HG03103 (cell line): Measurements from ENCODE around the gene RAB25.

ENCODE experiments used
- ATAC-seq: cut with Tn5 transposase; IDR thresholded peaks from one replicate; pipeline ENCODE4 v1.9.1; 2021; ENCODE audit warnings: low read depth; ENCODE audit not compliant: unreplicated experiment

The RAB25 gene

DNA sequence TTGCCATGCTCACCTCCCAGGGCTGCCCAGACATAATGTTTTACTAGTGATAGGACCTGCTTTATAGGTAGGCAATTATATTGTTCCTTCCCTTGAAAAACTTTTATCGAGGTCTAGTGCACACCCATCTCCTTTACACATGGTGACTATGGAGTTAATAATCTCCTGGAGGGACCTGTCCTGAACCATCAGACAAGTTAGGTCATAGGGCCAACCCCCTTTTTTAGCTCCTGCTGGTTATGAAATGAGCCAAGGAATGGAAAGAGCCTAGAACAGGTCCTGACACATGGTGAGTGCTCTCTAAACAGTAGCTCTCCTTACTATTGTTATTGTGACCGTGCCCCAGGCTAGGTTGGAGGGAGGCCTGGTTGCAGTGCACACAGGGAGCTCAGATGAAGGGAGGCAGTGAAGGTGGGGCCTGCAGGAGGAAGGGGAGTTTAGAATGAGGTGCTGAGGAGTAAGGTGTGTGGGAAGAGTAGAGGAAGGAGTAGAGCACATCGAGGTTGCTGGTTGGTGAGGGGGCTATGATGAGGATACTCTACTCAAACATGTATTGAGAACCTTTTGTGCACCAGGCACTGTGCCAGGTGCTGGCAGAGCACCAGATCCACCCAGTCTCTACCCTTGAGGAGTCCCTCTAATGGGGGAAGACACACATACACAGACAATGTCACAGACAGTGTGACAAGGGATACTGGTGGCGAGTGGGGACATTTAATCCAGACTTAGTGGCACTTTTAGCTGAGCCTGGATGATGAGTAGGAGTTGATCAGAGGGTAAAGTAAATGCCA is 39.4 kb downstream of the RAB25 start:
- ATAC-seq, result no peak

DNA sequence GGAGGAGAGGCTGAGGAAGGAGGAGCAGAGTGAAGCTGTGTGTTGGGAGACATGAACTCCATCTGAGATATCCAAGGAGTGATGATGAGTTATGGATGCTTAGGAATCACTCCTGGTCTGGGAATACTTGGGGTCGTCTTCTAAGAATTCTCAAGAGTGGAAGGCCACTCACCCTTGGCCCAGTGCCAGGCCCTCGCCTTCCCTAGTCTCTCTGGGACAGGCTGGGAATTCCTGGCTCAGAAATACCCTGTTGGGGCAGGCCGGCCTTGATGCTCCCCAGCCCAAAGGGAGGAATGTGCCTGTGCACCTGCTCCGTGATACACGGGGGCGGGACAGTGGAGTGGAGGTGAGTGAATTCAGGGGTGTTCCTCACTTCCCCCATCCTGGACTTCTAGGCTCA is 40.9 kb downstream of the RAB25 start:
- ATAC-seq, result no peak

DNA sequence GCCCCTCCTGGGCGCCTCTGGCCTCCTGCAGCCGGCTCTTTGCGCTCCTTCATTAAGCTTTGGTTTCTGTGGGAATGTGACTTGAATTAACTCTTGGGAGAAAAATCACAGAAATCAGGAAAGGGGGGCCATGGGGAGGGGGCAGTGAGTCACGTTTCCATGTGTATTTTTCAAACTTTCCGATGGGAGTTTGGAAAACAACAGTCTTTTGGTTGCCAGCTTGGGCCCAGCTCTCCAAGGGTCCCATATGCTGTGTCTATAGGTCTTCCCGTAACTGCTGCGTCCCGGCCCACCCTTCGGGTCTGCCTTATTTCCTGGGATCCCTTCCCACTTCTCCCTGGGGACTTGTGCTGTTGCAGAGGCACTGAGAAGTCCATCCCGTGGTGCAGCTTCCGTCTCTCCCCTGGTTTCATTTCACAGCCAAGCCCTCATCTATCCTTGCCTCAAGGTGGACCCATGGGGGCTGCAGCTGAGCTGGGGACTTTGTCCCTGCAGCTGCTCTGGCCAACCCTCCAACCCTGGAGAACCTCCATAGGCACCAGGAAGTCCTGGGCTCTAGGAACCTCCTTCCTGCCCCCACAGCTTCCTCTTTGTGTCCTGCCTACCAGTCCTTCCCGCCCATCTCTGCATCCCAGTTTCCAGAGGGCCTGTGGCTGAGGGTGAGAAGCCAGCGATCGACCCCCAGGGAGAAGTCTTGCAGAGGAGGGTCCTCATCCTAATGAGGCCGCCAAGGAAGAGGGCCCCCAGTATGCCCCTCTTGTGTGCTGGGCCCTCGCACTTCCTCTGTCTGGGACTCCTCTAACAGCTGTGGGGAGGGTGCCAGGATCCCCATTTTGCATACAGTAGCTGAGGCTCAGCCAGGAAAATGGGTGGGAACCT is 41.9 kb downstream of the RAB25 start:
- no peak for ATAC-seq

DNA sequence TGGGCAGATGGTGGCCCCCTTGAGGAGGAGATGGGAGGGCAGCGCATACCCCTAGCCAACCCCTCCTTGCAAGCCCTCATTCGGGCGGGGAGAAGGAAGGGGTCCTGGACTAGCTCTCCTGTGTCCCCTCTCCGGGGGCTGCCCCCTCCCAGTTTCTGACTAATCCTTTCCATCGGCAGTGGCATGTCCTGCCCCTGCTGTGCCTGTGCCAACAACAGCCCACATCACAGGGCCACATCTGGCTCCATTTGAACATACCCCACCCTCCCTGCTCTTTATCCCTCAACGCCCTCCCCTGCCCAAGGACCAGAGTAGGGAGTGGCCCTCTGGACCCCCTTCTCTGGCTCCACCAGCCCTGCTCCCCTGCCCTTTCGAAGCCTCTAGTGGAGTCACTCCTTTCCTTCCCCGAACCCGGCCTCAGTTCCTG is 42.6 kb downstream of the RAB25 start:
- no peak for ATAC-seq

DNA sequence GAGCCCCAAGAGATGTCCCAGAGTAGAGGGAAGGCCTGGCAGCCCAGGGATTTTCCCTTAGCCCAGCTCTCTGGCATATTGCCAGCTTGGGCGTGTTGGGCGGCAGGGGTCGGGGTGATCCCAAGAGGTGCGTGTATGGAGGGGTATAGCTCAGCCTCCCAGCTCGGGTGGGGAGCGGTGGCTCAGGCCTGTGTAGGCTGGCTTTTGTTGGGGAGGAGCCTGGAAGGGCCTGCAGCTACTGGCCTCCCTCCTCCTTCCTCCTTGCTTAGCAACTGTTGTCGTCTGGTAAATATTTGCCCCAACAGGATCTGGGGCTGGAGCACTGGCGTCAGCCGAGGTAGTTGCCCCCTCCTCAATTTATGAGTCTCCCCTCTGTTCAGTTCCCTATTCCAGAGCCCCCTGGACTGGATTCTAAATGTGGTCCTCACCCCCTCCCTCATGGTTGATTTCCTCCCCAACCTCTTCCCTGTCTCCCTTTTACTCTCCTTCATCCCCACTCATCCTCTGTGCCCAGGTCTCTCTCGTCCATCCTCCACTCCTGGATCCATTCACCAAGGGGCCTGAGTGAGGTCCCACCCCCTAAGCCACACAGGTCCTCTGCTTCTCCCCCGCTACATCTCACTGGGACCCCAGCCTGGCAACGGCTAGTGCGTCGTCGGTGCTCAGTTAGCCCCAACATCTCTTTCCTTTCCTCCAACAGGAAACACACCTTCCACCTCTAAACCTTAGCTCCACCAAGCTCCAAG is 43.3 kb downstream of the RAB25 start:
- no peak for ATAC-seq

DNA sequence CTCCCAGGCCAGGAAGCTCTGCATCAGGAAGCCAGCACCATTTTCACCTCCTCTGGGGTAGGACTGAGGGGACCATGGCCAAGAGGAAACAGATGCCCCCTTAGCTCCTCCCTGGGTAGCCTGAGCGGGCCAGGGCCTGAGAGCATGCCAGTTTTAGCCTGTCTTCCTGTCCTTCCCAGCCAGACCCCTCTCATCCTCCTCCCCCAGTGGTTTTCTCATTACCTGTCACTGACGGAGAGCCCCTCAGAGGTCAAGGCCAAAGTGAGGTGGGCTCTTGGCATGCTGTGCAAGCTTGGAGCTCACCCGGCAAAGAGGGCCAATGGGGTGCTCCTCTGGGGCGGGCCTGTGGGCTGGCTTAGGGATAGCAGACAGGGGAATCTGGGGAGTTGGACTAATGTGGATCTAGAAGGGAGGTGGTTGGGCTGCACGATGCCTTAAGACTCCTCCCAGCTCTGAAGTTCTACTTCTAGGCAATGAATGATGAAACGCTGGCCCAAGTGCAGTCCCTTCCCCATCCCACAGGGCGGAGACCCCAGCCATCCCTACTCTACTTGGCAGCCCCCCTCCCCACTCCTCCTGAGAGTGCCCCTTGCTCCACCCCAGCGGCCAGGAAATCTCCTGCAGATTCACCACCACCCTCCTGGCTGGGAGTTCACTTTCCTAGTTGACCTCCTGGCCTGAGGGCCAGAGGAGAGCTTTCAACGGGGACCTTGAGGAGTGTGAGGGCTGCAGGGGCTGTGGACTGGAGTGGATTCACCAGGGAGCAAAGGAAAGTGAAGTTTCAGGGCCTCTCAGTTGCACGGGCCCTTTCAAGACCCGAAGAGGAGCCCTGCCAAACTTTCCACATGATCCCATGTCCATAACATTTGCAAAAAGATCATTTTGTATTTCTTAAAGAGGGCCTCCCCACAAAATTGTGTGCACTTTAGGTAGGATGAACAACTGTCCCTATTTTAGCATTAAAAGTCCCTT is 44.2 kb downstream of the RAB25 start:
- ATAC-seq, result no peak

DNA sequence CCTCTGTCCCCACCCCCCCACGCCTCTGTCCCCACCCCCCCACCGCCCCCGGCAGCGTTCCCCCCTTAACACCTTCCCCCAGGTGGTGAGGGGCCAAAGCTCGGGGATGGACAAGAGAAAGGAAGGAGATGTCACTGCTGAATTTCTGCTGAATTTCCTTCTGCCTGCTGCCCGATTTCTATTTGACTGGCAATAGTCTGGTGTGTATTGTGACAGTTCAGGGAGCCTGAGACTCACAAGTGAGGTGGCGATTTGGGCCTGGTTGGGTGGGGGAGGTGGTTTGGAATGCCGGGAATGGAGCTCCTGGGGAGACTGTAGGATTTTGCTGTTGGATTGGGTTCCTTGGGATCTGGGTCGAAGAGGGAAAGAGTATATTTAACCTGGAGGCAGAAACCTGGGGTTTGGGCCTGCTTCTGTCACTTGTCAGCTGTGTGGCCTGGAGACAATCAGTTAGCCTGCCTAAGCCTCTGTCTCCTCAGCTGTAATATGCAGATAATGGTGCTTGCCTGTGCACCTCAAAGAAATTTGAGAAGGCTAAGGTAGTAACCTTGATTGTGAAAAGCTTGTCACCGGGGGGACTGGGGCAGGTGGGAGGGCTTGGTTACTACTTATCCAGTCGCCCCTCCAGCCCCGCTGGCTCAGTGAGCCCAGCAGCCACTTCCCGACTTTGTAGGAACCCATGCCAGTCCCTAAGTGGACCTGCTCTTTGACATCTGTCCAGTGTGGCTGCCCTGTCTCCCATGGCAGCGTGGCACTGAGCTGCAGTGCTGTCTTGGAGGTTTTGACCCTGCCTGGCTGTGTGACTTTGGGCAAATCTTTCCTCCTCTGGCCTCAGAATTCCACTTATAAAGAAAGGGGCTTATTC is 45.9 kb downstream of the RAB25 start:
- ATAC-seq, result no peak

DNA sequence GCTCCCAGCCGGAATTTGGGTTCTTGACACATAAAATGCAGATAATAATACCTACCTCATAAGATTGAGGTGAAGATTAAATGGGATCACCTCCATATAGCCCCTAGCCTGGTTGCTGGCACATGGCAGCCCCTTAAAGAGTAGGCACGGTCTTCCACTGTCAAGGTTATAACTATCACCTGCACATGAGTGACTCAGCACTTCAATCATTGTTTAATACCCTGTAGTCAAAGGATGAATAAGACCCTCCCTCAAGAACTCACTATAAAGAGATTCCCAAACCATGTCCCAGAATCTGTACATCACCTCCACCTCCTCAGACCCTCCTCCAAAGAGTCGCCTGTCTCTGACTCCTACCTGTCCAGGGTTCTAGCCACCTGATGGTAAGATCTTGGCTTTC is 47.1 kb downstream of the RAB25 start:
- ATAC-seq, result no peak

DNA sequence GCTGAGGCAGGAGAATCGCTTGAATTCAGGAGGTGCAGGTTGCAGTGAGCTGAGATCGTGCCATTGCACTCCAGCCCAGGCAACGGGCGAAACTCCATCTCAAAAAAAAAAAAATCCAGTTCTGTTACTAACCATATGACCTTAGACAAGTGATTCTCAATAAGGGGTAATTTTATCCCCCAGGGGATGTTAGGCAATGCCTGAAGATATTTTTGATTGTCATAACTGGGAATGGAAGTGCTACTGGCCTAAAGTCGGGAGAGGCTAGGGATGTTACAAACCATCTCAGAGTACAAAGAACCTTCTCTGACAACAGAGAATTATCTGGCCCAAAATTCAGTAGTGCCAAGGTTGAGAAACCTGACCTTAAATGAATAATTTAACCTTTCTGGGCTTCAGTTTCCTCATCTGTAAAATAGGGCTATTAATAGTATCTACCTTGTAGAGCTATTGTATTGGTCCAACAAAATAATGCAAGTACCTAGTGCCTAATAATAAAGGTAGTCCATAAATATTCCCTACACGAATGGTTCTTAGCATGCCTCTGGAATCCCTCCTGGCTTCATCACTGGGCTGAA is 47.8 kb downstream of the RAB25 start:
- ATAC-seq, result no peak

DNA sequence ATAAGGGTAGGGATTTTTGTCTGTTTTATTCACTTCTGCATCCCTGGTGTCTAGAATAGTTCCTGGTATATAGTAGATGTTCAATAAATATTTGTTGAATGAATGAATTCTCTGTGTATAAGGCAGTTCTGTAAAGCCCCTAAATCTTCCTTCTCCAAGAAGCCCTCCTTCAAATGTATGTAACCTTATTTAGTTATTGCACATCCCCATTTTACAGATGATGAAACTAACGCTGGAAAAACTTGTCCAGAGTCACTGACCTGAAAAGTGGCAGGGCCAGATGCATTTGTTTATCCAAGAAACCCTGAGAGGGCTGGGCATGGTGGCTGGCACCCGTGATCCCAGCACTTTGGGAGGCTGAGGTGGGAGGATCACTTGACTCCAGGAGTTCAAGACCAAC is 49.3 kb downstream of the RAB25 start:
- no peak for ATAC-seq

DNA sequence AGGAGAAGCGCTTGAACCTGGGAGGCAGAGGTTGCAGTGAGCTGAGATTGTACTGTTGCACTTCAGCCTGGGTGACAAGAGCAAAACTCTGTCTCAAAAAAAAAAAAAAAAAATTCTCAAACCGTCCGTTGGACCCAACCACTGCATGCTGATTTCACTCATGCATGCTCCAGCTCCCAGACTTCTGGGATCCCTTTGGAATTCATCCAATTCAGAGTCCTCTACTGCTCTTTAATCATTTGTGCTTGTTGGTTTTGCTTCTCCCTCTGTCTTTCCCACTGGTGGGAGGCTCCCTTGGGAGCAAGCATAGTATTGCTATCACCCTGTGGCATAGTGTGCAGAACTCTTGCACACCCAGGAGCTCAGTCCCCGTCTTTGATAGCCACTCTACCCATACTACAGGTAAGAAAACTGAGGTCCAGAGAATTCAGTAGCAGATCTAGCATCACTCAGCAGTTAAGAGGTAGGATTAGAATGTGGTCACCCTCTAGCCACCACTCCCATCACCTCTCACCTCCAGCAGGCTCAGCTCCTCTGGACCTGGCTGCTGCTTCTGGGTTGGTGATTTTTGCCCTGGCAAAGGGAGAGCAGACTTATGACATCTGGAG is 50.5 kb downstream of the RAB25 start:
- no peak for ATAC-seq

DNA sequence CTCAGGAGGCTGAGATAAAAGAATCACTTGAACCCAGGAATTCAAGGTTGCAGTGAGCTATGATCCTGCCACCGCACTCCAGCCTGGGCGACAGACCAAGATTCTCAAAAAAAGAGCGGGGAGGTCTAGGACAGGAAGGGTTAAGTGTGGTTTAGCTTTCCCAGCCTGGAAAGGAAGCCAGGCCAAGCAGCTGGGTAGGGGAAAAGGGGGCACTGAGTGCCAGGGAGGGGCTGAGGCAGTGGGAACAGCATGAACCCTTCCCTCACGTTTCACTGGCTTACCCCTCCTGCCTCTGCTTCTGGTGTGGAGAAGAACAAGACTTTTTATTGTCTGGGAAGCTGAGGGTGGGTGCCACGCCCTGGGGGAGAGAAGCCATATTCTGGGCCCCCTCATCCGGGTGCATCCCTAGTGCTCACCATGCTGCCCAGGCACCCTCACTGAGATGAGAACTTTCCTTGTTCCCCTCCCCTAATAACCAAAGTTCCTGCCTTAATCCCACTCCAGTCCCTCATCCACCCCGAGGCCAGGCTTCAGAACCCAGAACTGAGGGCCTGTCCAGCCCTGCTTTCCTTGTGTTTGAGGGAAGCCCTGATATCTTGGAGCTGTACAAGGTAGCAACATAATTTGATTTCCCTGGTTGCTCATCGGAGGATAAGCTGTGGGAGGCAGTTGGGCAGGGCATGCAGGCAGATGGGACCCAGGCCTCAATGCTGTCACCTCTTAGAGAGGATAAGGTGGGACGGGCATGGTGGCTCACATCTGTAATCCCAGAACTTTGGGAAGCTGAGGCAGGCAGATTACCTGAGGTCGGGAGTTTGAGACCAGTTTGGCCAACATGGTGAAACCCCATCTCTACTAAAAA is 51.5 kb downstream of the RAB25 start:
- no peak for ATAC-seq

DNA sequence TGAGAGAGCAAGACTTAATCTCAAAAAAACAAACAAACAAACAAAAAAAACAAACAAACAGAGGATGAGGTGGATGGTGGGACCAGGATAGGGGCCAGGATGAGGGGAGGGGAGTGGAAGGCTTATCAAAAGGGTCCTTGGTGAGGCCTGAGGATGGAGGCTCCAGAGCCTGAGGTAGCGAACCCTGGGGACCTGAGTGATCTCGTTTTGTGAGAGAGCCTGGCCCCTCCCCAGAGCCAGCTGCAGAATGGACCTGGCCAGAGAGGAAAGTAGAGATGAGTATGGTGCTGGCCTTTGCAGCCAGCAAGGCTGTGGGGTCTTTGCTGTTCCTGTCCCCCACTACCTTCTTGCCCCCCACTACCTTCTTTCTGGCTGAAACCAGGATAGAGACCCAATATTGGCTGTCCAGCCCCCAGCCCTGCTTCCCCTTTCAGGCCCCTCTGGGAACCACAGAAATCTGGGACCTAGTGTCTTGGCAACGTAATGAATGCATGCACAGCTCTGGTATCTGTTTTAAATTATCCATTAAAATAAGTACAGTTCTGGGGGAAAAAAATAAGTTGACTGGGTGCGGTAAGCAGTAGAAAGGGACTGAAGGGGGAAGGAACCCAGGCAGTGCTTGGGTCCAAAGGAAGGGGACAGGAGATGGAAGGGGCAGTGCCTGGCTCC is 52.5 kb downstream of the RAB25 start:
- ATAC-seq, result no peak

DNA sequence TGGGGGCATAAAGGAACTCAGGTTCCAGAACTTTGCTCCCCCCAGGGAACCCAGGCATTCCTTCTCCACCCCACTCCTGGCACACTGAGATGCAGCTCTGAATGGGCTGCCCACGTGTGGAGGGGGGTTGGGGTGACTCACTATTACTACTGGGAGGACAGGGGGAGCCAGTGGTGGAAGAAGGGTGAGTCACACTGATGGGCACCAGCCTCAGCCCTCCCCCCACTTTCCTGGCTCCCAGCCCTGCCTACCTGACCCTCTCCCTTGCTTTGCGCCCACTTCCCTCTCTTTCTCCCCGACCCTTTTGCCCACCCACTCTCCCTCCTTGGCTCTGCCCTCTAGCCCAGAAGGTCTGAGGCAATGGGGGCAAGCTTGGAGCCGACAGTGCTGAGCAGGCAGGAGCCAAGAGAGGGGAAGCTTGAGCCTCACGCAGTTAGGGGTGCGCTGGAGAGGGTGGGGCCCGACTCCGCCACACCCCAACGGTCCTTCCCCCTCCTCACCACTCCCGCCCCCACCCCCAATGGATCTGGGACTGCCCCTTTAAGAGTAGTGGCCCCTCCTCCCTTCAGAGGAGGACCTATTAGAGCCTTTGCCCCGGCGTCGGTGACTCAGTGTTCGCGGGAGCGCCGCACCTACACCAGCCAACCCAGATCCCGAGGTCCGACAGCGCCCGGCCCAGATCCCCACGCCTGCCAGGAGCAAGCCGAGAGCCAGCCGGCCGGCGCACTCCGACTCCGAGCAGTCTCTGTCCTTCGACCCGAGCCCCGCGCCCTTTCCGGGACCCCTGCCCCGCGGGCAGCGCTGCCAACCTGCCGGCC is 53.4 kb downstream of the RAB25 start, which contains the start of gene LMNA:
Gene LMNA (plus strand): TSS at position 611 of the 818 bp plus-strand sequence. CDS start 208 bp downstream, outside the sequence.
- ATAC-seq, result no peak

DNA sequence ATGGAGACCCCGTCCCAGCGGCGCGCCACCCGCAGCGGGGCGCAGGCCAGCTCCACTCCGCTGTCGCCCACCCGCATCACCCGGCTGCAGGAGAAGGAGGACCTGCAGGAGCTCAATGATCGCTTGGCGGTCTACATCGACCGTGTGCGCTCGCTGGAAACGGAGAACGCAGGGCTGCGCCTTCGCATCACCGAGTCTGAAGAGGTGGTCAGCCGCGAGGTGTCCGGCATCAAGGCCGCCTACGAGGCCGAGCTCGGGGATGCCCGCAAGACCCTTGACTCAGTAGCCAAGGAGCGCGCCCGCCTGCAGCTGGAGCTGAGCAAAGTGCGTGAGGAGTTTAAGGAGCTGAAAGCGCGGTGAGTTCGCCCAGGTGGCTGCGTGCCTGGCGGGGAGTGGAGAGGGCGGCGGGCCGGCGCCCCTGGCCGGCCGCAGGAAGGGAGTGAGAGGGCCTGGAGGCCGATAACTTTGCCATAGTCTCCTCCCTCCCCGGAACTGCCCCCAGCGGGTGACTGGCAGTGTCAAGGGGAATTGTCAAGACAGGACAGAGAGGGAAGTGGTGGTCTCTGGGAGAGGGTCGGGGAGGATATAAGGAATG is 54.1 kb downstream of the RAB25 start:
- no peak for ATAC-seq
